ENCODE data around the gene BEX3.

Gene BEX3

DNA sequence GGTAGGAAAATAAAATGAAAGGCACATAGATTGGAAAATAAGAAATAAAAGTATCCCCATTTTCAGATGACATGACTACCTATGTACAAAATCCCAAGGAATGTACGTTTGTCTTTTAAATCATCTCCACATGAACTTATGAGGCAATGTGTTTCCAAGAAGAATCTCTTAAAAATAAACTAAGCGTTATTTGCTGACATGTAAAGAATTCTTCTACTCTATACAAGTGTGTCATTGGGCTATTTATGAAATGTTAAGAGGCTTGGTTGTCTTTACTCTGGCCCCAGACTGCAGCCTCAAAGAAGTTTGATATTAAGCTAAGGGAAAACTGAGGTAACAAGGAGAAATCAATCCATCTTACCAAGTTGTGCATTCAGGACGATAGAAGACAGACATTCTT, 17.1 kb downstream of the BEX3 start:
- no peak for TF ChIP-seq Cebpa-rat (IDR thresholded peaks at IDR 0.05)
- H3K27me3 ChIP-seq: peaks cover 0 to 26% (median 4%) of the 10 kb centered on the region in 11 experiments; a peak in 6 of 22 replicates
- no peaks in the 10 kb centered on the region for H4K20me1 ChIP-seq
- no peak overlapping the region for H3K9ac ChIP-seq
- H3K36me3 ChIP-seq: no peaks in the 10 kb centered on the region
- H3K4me2 ChIP-seq: peak overlapping the region in 2 of 11 experiments; percentile 7 to 45; a peak in 2 of 22 replicates
- no peak overlapping the region for H3K27ac ChIP-seq
- no peaks in the 10 kb centered on the region for H3K9me3 ChIP-seq (replicated peaks in 1 of 11)
- H3K4me1 ChIP-seq: peaks cover 0 to 48% (median 4%) of the 10 kb centered on the region in 10 experiments; a peak in 9 of 20 replicates
- H3K4me3 ChIP-seq: no peak overlapping the region

DNA sequence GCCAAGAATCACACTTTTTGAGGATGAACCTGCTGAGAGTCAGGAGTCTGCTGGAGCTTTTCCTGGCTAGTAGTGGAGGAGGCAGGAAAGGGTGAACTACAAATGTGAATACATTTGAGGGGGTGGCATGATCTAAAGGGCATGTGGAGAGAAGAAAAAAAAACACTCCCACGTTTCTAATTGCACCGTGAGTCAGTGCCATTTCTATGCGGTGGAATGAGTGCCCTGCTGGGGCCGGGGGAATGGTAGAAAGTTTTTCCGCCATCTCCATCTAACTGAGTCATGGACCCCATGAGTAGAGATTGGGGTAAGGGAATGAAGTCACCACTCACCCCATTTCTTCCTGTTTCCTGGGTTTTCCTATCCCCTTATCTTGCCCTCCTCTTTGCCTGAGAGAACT, 19.8 kb downstream of the BEX3 start:
- peaks cover 0 to 58% (median 6%) of the 10 kb centered on the region in 10 experiments; a peak in 9 of 20 replicates for H3K4me1 ChIP-seq
- H4K20me1 ChIP-seq: no peaks in the 10 kb centered on the region
- H3K36me3 ChIP-seq: no peaks in the 10 kb centered on the region
- TF ChIP-seq Cebpa-rat (IDR thresholded peaks at IDR 0.05): no peak
- H3K4me2 ChIP-seq: peak overlapping the region in 2 of 11 experiments; percentile 71 to 77; a peak in 4 of 22 replicates
- peaks cover 0 to 23% (median 0%) of the 10 kb centered on the region in 11 experiments; a peak in 5 of 22 replicates for H3K27me3 ChIP-seq
- H3K9me3 ChIP-seq (replicated peaks in 1 of 11): no peaks in the 10 kb centered on the region
- no peak overlapping the region; a peak in 1 of 22 replicates for H3K27ac ChIP-seq
- no peak overlapping the region for H3K4me3 ChIP-seq
- H3K9ac ChIP-seq: no peak overlapping the region

- Histone ChIP-seq H4K20me1 (no peaks in the 10 kb centered on the region), H3K27ac (no peak overlapping the region; a peak in 1 of 22 replicates), H3K9me3 (replicated peaks in 1 of 11) (no peaks in the 10 kb centered on the region), H3K27me3 (peaks cover 0 to 26% (median 0%) of the 10 kb centered on the region in 11 experiments; a peak in 5 of 22 replicates), H3K4me3 (no peak overlapping the region), H3K9ac (no peak overlapping the region), H3K4me2 (peak overlapping the region in 2 of 11 experiments; percentile 71 to 77; a peak in 4 of 22 replicates), H3K4me1 (peaks cover 0 to 58% (median 6%) of the 10 kb centered on the region in 10 experiments; a peak in 9 of 20 replicates), H3K36me3 (no peaks in the 10 kb centered on the region)
- TF ChIP-seq Cebpa-rat (IDR thresholded peaks at IDR 0.05): no peak
Measured at GRCh38 chrX:103396660-103397059, 20.3 kb downstream of the BEX3 start.

DNA sequence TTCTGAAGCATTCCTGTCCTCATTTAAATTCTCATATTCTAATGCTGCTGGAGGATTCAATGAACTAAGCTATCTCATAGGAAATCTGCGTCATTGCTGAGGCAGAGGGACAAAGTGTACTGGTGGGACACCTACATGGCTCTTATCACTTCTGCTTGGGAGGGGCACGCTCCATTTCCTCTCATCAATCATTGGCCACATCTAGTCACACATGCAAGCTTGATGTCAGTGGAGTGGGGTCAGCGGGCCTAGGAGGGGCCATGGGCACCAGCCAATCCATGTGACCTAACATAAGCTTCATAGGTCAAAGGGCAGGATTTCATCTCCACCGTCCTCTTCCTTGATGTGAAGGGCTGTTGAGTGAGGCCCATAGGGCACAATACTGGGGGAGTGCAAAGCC, 21.4 kb downstream of the BEX3 start:
- H3K4me3 ChIP-seq: no peak overlapping the region
- H3K27me3 ChIP-seq: peaks cover 0 to 26% (median 0%) of the 10 kb centered on the region in 11 experiments; a peak in 5 of 22 replicates
- H3K4me2 ChIP-seq: peak overlapping the region in 6 of 11 experiments; percentile 9 to 77 (median 64); a peak in 10 of 22 replicates
- H3K4me1 ChIP-seq: peaks cover 0 to 58% (median 6%) of the 10 kb centered on the region in 10 experiments; a peak in 9 of 20 replicates
- H4K20me1 ChIP-seq: no peaks in the 10 kb centered on the region
- H3K27ac ChIP-seq: peak overlapping the region in 5 of 11 experiments; percentile 47 to 76 (median 63); a peak in 9 of 22 replicates
- H3K9me3 ChIP-seq (replicated peaks in 1 of 11): no peaks in the 10 kb centered on the region
- no peak overlapping the region for H3K9ac ChIP-seq
- TF ChIP-seq Cebpa-rat (IDR thresholded peaks at IDR 0.05): no peak
- no peaks in the 10 kb centered on the region for H3K36me3 ChIP-seq

DNA sequence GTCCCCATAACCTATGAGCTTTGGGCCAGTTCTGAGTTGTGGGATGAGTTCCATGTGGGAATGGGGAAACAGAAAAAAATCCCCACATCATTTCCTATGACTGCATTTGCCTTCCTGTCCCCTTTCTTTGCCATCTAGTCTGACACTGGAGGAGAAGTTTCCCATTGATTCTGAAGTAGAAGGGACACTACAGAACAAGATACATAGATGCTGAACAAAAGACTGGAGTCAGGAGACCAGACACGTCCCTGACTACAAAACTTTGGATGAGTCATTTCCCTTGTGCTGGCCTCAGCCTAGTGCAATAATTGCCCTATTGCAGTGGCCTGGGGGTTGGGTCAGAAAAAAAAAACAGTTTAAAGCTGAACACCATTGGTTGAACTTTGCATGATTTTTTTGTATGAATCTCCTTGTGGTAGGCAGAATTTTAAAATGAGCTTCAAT, 22.1 kb downstream of the BEX3 start:
- Histone ChIP-seq H3K9ac (peak overlapping the region in 2 of 11 experiments; percentile 21 to 44; a peak in 3 of 22 replicates), H3K9me3 (replicated peaks in 1 of 11) (no peaks in the 10 kb centered on the region), H4K20me1 (no peaks in the 10 kb centered on the region), H3K4me3 (no peak overlapping the region), H3K4me2 (peak overlapping the region in 7 of 11 experiments; percentile 3 to 77 (median 61); a peak in 12 of 22 replicates), H3K4me1 (peaks cover 0 to 57% (median 6%) of the 10 kb centered on the region in 10 experiments; a peak in 9 of 20 replicates), H3K27me3 (peaks cover 0 to 26% (median 0%) of the 10 kb centered on the region in 11 experiments; a peak in 5 of 22 replicates), H3K27ac (peak overlapping the region in 5 of 11 experiments; percentile 47 to 76 (median 63); a peak in 9 of 22 replicates), H3K36me3 (no peaks in the 10 kb centered on the region)
- peak in 3 of 11 experiments; percentile 37 to 62 (median 52); a peak in 2 of 22 replicates for TF ChIP-seq Cebpa-rat (IDR thresholded peaks at IDR 0.05)

- H3K27me3 ChIP-seq: peaks cover 0 to 21% (median 0%) of the 10 kb centered on the region in 11 experiments; a peak in 5 of 22 replicates
- H4K20me1 ChIP-seq: no peaks in the 10 kb centered on the region
- no peak for TF ChIP-seq Cebpa-rat (IDR thresholded peaks at IDR 0.05)
- no peak overlapping the region for H3K4me2 ChIP-seq
- H3K36me3 ChIP-seq: no peaks in the 10 kb centered on the region
- H3K9me3 ChIP-seq (replicated peaks in 1 of 11): no peaks in the 10 kb centered on the region
- H3K27ac ChIP-seq: no peak overlapping the region
- no peak overlapping the region for H3K9ac ChIP-seq
- H3K4me3 ChIP-seq: no peak overlapping the region
- peaks cover 0 to 44% (median 6%) of the 10 kb centered on the region in 10 experiments; a peak in 9 of 20 replicates for H3K4me1 ChIP-seq
Measured at GRCh38 chrX:103399744-103400143, 23.4 kb downstream of the BEX3 start.

- H3K27me3 ChIP-seq: peaks cover 0 to 18% (median 0%) of the 10 kb centered on the region in 11 experiments; a peak in 3 of 22 replicates
- H3K9me3 ChIP-seq (replicated peaks in 1 of 11): no peaks in the 10 kb centered on the region
- no peak overlapping the region for H3K4me2 ChIP-seq
- TF ChIP-seq Cebpa-rat (IDR thresholded peaks at IDR 0.05): no peak
- no peak overlapping the region for H3K9ac ChIP-seq
- H4K20me1 ChIP-seq: no peaks in the 10 kb centered on the region
- H3K4me3 ChIP-seq: no peak overlapping the region
- H3K36me3 ChIP-seq: no peaks in the 10 kb centered on the region
- H3K27ac ChIP-seq: no peak overlapping the region
- H3K4me1 ChIP-seq: peaks cover 0 to 36% (median 6%) of the 10 kb centered on the region in 10 experiments; a peak in 9 of 20 replicates
Measured at GRCh38 chrX:103400931-103401330, 24.6 kb downstream of the BEX3 start.

DNA sequence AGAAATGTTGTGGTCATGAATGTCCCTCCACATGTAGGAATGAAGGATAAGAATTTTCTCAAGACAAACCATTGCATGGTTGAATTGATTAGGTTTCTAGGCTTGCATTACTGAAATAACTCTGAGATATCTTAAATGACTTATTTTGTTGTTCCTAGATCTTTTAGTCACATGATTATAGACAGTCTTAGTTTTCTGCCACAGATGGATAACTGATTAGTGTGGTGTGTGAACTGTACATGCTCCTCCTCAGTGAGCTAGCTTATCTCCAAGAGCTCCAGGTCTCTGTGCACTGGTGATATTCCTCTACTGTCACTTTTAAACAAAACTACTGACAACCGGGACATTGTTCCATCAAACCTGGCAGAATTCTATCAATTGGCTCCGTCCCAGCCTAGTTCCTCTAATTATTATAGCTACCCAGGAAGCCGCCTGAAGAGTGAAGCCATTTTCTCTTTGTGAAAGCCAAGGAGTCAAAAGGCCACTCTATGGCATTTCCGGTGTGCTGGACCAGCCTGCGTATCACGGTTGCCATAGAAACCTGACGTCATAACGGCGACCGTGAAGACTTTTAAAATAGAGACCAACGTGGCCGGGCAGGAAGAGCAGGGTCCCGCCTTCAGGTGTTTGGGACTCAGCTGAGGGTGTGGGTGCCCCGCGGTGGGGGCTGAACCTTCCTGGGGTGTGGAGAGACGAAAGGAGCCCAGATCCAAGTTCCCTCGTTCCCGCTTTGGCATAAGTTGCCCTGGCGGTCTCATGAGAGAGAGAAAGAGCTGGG, 28.1 kb downstream of the BEX3 start:
- H3K9me3 ChIP-seq (replicated peaks in 1 of 11): no peaks in the 10 kb centered on the region
- no peak overlapping the region for H3K27ac ChIP-seq
- H3K27me3 ChIP-seq: peaks cover 0 to 13% (median 0%) of the 10 kb centered on the region in 11 experiments; a peak in 3 of 22 replicates
- TF ChIP-seq Cebpa-rat (IDR thresholded peaks at IDR 0.05): no peak
- no peaks in the 10 kb centered on the region for H4K20me1 ChIP-seq
- peaks cover 0 to under 1% (median 0%) of the 10 kb centered on the region in 10 experiments; a peak in 2 of 20 replicates for H3K4me1 ChIP-seq
- H3K9ac ChIP-seq: no peak overlapping the region
- no peak overlapping the region for H3K4me2 ChIP-seq
- no peaks in the 10 kb centered on the region for H3K36me3 ChIP-seq
- no peak overlapping the region for H3K4me3 ChIP-seq

GRCh38 chrX:103405009-103405333, 28.6 kb downstream of the BEX3 start:
- Histone ChIP-seq H4K20me1 (no peaks in the 10 kb centered on the region), H3K27ac (no peak overlapping the region), H3K36me3 (no peaks in the 10 kb centered on the region), H3K27me3 (peaks cover 0 to 13% (median 0%) of the 10 kb centered on the region in 11 experiments; a peak in 3 of 22 replicates), H3K4me2 (no peak overlapping the region), H3K4me3 (no peak overlapping the region), H3K9me3 (replicated peaks in 1 of 11) (no peaks in the 10 kb centered on the region), H3K9ac (no peak overlapping the region), H3K4me1 (no peaks in the 10 kb centered on the region)
- TF ChIP-seq Cebpa-rat (IDR thresholded peaks at IDR 0.05): no peak

All from BLaER1 treated with 17β-estradiol and CSF1 and Interleukin-3, amounts not matched to agents 10 nM and 100 nM (cell line).